Tibial nerve (tissue), 4 donors: ENCODE measurements around the gene TRPC6. TPM values are rescaled to one million over a fixed set of nuclear protein-coding genes. Genes with fewer than 3 reads are reported as not detected.

Source experiments
- DNase-seq, 2 donors: peaks; one replicate each; pipeline ENCODE4 v3.0.0-alpha.2; 2019; ENCODE audit warnings: low spot score in 2 of 2
- H3K27ac ChIP-seq, 4 donors: fragments of 200-600 bp; sonication (generic) in 3 of 4; one replicate each; pipeline ENCODE4 v1.5.1; 2017 to 2019; ENCODE audit warnings: mild to moderate bottlenecking in 1 of 4
- H3K27me3 ChIP-seq, 2 donors: fragments of 200-600 bp; sonication (generic) in 1 of 2; one replicate each; pipeline versions ENCODE4 v1.5.1 to v1.6.0; 2017 to 2019
- H3K36me3 ChIP-seq, 3 donors: fragments of 200-600 bp; sonication (generic); one replicate each; pipeline ENCODE4 v1.5.1; 2018 to 2019
- H3K4me1 ChIP-seq, 4 donors: fragments of 200-600 bp; sonication (generic) in 3 of 4; one replicate each; pipeline ENCODE4 v1.5.1; 2017 to 2019
- H3K4me3 ChIP-seq, 4 donors: fragments of 200-600 bp; sonication (generic) in 3 of 4; one replicate each; pipeline ENCODE4 v1.5.1; 2017 to 2019; ENCODE audit warnings: mild to moderate bottlenecking in 1 of 4, moderate library complexity in 1 of 4
- H3K9me3 ChIP-seq, 4 donors: fragments of 200-600 bp; sonication (generic) in 3 of 4; one replicate each; pipeline ENCODE4 v1.5.1; 2017 to 2019
- EP300 ChIP-seq, 2 donors: sonication (generic); formaldehyde crosslinking; IDR thresholded peaks; one replicate each; pipeline ENCODE4 v1.6.1; 2017; ENCODE audit warnings: antibody characterized with exemption in 2 of 2, mild to moderate bottlenecking in 1 of 2
- POLR2A ChIP-seq, 2 donors: fragments of 450-650 bp; IDR thresholded peaks; one replicate each; pipeline ENCODE4 v1.6.1; 2017; ENCODE audit warnings: antibody characterized with exemption in 2 of 2, mild to moderate bottlenecking in 2 of 2, moderate library complexity in 2 of 2
- WGBS, 2 donors: methylation state at CpG; one replicate each; pipeline ENCODE4 v1.1.5; 2018; 5-methylcytosine and 5-hydroxymethylcytosine counted together
- total RNA-seq, 4 donors: library from RNA; depleted of rRNA; stranded (reverse); fragments of >200 nt; gene quantifications; one replicate each; pipeline ENCODE4 v1.1.0, GENCODE V29; 2016
- TF ChIP-seq, protein P1 (sequence below), 5 experiments: fragments of 200-600 bp in 3 of 5; fragments of 450-650 bp in 2 of 5; sonication (generic) in 3 of 5; IDR thresholded peaks; one replicate each; pipeline ENCODE4 v1.5.1; 2016 to 2019; ENCODE audit warnings: antibody characterized with exemption in 5 of 5, mild to moderate bottlenecking in 3 of 5, moderate library complexity in 2 of 5

Gene TRPC6
- total RNA-seq, 4 donors from 2014 or later, result 1.3 to 2.4 (median 1.8) TPM

DNA sequence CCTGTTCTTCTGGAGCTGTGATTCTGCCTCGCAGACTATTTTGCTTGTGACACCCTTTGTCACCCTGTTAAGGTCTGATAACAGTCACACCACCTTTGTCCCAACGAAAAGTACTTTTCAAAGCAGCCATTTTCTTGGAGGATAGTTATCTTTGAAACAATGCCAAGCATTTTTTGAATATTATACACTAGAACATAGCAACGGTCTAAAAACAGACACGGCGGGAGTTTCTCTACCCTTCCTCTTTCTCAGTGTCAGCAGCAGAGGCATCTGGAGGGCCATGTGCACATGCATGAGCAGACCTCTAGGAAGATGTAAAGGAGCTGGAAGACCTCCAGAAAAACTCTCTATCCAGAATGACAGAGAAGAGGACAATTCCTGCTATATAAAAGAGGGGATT, 86.5 kb downstream of the TRPC6 start:
- TF ChIP-seq EP300 (IDR thresholded peaks at IDR 0.05) (no peak), POLR2A (IDR thresholded peaks at IDR 0.05) (no peak)
- TF ChIP-seq, protein P1, sequence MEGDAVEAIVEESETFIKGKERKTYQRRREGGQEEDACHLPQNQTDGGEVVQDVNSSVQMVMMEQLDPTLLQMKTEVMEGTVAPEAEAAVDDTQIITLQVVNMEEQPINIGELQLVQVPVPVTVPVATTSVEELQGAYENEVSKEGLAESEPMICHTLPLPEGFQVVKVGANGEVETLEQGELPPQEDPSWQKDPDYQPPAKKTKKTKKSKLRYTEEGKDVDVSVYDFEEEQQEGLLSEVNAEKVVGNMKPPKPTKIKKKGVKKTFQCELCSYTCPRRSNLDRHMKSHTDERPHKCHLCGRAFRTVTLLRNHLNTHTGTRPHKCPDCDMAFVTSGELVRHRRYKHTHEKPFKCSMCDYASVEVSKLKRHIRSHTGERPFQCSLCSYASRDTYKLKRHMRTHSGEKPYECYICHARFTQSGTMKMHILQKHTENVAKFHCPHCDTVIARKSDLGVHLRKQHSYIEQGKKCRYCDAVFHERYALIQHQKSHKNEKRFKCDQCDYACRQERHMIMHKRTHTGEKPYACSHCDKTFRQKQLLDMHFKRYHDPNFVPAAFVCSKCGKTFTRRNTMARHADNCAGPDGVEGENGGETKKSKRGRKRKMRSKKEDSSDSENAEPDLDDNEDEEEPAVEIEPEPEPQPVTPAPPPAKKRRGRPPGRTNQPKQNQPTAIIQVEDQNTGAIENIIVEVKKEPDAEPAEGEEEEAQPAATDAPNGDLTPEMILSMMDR (IDR thresholded peaks at IDR 0.05), result no peak
- Histone ChIP-seq H3K36me3 (no peaks in the 10 kb centered on the region), H3K4me3 (no peak overlapping the region), H3K27ac (no peak overlapping the region), H3K27me3 (no peaks in the 10 kb centered on the region), H3K9me3 (no peaks in the 10 kb centered on the region), H3K4me1 (no peaks in the 10 kb centered on the region)
- 26 to 28% methylated on average over 5 of the region's 5 CpGs for WGBS, 2 donors
- DNase-seq, result no peak

GRCh38 chr11:101487775-101488174, 96.0 kb downstream of the TRPC6 start:
- no peak overlapping the region for H3K4me3 ChIP-seq
- H3K9me3 ChIP-seq, result peaks cover 0 to 2% (median 0%) of the 10 kb centered on the region in 4 donors
- no peak overlapping the region for H3K27ac ChIP-seq
- no peaks in the 10 kb centered on the region for H3K27me3 ChIP-seq
- no peak for DNase-seq
- WGBS, 2 donors, result 68 to 70% methylated on average over 2 of the region's 2 CpGs
- no peaks in the 10 kb centered on the region for H3K4me1 ChIP-seq
- TF ChIP-seq, protein P1 (IDR thresholded peaks at IDR 0.05), result no peak
- no peak for TF ChIP-seq POLR2A (IDR thresholded peaks at IDR 0.05)
- no peak for TF ChIP-seq EP300 (IDR thresholded peaks at IDR 0.05)
- no peaks in the 10 kb centered on the region for H3K36me3 ChIP-seq

- Histone ChIP-seq H3K27ac (no peak overlapping the region), H3K4me3 (no peak overlapping the region), H3K27me3 (no peaks in the 10 kb centered on the region), H3K9me3 (no peaks in the 10 kb centered on the region), H3K36me3 (no peaks in the 10 kb centered on the region), H3K4me1 (no peaks in the 10 kb centered on the region)
- no peak for DNase-seq
- WGBS, 2 donors, result 83 to 92% methylated on average over 4 of the region's 4 CpGs
- TF ChIP-seq, protein P1 (IDR thresholded peaks at IDR 0.05), result no peak
- TF ChIP-seq POLR2A (IDR thresholded peaks at IDR 0.05), result no peak
These were observed 101.2 kb downstream of the TRPC6 start for GRCh38 chr11:101482556-101483124.

DNA sequence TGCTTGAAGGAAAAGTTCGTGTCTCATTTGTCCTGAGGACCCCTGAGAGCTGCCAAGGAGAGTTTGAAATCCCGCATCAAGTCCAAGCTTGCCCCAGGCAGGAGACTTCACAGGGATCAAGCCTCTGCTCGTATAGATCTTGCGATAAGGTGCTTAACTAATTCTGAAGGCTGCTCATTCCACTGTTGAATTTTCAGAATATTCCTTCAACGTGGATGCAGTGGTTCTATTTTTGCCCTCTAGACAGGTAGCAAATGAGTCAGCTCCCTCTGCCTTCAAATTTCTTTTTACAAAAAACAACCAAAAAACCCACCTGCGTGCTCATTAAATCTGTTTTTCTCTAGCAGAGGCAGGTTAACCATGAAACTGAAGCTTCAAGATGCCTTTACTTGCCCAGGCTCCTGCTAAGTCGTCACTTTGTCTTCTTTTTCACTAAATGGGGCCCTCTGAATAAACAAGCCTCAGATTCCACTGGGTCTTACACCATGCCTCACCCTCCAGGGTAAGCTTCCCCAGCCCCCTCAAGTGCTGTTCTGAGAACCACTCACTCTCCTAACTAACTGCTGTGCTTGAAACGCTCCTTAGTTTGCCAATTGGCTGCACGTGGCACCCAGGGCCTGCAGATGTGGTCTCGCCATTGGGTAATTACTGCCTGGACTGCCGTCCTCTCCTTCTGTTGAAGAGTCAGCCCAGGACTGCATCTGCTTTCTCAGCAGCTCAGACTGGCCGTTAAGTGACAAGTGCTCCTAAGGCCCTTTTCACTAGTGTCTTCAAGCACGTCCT, 105.0 kb downstream of the TRPC6 start:
- Histone ChIP-seq H3K27ac (no peak overlapping the region), H3K27me3 (no peaks in the 10 kb centered on the region), H3K36me3 (no peaks in the 10 kb centered on the region), H3K4me1 (no peaks in the 10 kb centered on the region), H3K9me3 (no peaks in the 10 kb centered on the region), H3K4me3 (no peak overlapping the region)
- no peak for TF ChIP-seq POLR2A (IDR thresholded peaks at IDR 0.05)
- TF ChIP-seq, protein P1 (IDR thresholded peaks at IDR 0.05), result no peak
- TF ChIP-seq EP300 (IDR thresholded peaks at IDR 0.05), result no peak
- no peak for DNase-seq
- WGBS, 2 donors, result 53 to 66% methylated on average over 13 of the region's 13 CpGs

- Histone ChIP-seq H3K9me3 (no peaks in the 10 kb centered on the region), H3K4me3 (no peak overlapping the region), H3K27ac (no peak overlapping the region), H3K27me3 (no peaks in the 10 kb centered on the region), H3K4me1 (no peaks in the 10 kb centered on the region), H3K36me3 (no peaks in the 10 kb centered on the region)
- TF ChIP-seq, protein P1 (IDR thresholded peaks at IDR 0.05), result no peak
- TF ChIP-seq POLR2A (IDR thresholded peaks at IDR 0.05) (no peak), EP300 (IDR thresholded peaks at IDR 0.05) (no peak)
- no peak for DNase-seq
- WGBS, 2 donors, result 78 to 79% methylated on average over 3 of the region's 3 CpGs
These were observed 105.9 kb downstream of the TRPC6 start for GRCh38 chr11:101477926-101478325.
